Stimulated activated CD8-positive, alpha-beta memory T cell treated with anti-CD3 and anti-CD28 coated beads, Interleukin-12 subunit alpha, Interleukin-12 subunit beta, amount 100 ng/mL, for 4 hours (primary cell): ENCODE data around the gene TOPORS.
A peak's percentile ranks its signal among the peaks of the same experiment; 100 is the strongest.
"Not testable (repeated sequence)": the region's sequence is repeated elsewhere in the genome, so short reads cannot be mapped to it uniquely, and the experiment has no call there.

Source experiments
- DNase-seq: peaks from one replicate; pipeline ENCODE4 v3.0.0-alpha.2; 2020; ENCODE audit warnings: low read depth

The TOPORS gene

DNA sequence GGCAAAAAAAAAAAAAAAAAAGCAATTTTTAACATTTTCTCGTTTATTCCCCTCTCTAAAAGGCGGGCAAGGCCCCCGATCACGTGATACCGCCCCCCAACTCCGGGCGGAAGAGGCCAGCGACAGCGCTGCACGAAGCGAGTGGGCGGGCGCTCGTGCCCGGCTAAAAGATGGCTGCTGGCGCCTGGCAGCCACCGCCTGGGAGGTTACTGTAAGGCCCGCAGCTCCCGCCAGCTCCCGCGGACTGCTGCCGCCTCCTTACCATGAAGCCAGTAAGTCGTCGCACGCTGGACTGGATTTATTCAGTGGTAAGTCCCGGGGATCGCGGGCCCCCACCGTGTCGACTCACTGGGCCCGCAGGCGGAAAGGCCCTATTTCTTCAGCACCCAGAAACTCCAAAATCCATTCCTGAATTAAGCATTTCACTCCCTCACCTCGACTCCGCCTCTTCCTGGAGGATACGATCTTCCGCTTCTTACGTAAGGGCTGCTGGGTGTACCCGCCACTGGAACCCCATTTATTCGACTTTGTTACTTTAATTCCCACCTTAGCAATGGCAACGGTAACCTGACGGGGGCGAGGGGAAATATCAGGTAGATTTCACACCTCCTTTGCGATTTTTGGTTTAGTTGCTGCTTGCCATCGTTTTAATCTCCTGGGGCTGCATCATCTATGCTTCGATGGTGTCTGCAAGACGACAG lies at the start of gene TOPORS, which contains the start of gene SMIM27:
TSS of gene TOPORS (minus strand) at position 415 of the 701 bp plus-strand sequence. CDS start at position 265, 150 bp downstream.
TSS of gene SMIM27 (plus strand) at position 156 of the 701 bp plus-strand sequence. CDS start at position 264, 108 bp downstream.
- peak; percentile 83 for DNase-seq

DNA sequence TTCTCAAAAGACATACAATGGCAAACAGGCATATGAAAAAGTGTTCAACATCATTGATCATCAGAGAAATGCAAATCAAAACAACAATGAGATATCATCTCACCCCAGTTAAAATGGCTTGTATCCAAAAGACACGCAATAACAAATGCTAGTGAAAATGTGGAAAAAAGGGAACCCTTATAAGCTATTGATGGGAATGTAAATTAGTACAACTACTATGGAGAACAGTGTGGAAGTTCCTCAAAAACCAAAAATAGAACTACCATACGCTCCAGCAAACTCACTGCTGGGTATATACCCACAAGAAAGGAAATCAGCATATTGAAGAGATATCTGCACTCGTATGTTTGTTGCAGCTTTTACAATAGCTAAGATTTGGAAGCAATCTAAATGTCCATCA lies 46.6 kb upstream of the TOPORS start:
- not testable (repeated sequence) for DNase-seq

DNA sequence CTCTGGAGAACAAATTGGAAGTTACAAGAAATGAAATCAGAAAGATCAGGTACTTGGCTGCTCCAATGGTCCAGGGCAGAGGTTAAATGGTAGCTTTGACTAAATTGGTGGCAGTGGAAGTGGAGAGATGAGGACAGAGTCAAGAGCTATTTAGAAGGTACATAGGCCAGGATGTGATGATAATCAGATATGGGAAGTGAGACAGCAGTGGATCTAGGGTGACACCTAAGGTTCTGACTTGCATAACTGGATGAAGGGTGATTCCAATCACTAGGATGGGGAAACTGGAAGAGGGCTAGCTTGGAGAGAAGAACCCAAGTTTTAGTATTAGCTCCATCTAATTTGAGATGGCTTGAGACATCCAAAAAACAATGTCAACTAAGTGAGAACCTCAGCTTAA lies 44.5 kb upstream of the TOPORS start:
- no peak for DNase-seq

DNA sequence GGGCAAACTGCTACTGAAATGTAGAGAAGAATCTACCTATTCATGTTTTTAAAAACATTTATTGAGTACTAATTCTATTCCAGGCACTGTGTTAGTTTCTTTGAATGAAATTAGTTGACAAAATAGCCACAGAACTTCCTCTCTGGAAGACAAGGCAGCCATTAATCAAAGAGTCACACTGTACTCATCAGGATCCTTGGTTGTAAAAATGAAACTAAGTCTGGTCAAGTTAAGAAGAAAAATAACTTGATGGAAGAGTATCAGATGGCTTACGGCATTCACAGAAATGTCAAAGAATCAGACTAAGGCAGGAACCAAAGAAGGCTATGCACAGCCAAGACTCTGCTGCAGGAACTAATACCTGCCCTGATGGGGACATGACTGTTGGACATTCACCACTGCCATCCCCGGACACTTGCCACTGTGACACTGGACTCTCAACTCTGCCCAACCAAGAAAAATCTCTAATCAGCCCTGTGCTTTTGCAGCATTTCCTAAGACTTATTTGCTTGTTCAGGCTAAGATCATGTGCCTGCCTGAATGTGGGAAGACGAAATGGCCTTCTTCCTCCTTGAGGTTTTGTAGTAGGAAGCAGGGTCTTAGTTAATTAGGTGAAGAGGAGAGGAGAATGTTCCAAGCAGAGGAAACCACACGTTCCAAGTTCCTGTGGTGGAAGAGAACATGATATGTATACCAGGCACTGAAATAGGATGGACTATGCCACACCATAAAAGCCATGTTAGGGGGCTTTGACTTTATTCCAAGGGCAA lies 43.9 kb upstream of the TOPORS start:
- DNase-seq, result no peak

DNA sequence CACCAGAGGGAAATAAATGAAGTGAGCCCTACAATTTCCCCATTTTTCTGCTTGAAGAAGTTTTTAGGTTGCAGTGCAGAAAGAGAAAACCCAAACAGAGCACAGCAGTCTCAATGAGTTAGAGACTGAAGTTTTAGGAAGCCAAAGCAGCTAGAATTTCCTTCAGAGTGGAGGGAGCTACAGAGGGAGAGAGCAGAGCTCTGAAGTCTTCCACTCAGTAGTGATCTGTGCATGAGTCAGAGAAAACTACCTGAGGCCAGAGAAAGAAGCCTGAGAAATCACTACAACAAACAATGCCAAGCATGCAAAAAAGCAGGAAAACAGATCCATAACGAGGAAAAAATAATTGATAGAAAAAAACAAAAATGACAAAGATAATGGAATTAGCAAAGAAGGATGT lies 38.5 kb upstream of the TOPORS start:
- no peak for DNase-seq

DNA sequence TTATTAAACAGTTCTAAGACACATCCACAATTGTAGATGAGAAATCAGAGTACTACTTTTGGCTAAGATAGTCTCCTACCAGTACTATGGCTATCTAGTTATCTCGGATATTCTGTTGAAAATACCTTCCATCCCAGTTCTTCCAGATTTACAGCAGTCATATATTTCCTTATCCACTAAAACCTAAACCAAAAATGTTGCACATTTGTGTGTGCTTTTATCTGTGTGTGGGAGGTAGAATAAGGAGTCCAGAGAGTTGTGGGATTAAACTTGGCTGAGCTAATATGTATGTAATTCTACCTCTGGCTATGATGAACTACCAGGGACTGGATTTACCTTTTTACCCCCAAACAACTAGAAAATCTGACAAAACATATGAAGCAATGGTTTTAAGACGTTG lies 38.1 kb upstream of the TOPORS start:
- DNase-seq, result no peak

DNA sequence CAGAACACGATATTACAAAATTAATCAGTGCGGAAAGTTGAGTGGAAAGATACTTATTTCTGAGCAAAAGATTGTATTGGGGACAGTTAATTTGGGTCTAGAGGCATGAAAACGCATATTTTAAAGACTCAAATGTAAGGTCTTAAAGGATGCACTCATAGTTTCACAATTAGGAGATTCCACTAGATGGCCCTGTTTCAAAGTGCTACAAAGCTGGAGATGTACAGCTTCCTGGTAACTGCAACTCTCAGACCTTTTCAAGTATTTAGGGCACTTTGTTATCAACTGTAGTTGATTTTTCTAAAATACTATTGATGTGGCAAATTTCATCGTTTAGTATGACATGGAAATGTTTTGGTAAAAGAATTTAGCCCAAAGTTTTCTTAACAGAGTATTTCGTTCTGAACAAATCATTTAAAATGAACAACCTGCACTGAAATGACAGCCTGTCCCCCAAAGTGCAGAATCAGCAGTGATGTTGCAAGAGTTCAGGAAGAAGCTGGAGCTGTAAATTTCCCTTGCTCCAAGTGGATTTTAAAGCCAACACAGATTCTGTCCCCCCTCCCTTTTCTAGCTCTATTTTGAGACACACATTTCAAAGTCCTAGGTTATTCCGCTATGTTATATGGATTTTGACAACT lies 36.8 kb upstream of the TOPORS start:
- no peak for DNase-seq

DNA sequence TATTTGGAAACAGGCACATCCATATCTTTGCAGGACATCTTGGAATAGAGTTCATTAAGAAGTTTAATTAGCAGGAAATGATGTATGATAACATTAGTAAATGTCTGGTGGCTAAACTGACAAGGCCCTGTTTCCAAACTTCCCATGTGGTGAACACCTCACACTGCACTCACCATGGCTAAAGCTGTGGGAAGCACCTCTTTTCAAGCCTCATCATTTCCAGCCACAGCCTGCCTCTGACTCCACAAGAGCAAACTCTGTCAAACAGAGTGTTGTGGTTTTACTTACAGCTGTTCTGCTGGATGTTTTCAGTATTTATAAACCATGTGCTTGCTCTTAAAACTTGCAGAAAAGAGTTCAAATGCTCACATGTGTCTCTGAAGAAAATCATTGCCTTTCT lies 35.5 kb upstream of the TOPORS start:
- DNase-seq, result no peak

DNA sequence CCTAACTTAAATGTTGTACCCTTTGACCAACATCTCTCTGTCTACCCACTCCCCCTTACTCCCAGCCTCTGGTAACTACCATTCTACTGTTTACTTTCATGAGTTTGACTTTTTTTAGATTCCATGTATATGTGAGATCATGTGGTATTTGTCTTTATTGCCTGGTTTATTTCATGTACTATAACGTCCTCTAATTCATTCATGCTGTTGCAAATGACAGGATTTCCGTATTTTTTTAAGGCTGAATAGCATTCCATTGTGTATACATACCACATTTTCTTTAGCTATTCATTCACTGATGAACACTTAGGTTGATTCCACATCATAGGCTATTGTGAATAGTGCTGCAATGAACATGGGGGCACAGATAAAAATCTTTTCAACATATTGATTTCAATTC lies 32.4 kb upstream of the TOPORS start:
- no peak for DNase-seq

DNA sequence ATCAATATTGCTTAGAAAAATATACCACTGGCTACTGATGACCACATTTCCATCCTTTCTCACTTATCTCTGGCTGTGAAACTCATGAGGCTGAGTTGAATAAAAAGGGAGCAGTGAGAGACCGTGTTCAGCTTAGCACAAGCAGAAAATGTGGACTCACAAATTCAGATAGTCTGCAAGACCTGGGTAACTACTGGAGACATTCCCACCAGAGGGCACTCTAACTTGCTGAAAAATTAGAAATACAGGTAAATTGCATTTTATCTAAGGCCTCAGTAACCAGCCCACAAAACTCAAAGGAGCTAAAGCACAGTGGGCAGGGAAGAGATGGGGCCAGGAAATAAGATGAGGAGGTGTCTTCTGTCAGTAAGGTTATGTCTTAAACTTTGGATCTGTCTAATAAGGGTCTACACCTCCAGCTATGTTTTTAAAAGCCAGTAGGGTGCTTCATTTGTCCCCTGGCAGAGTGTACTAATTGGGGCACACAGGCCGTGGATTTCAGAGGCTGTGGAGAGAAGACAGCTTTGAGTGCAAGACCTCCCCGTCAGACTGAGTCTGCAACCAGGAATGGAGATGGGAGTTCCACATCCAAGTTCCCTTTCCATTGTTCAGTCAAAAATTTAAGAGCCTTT lies 29.2 kb upstream of the TOPORS start:
- DNase-seq, result no peak

DNA sequence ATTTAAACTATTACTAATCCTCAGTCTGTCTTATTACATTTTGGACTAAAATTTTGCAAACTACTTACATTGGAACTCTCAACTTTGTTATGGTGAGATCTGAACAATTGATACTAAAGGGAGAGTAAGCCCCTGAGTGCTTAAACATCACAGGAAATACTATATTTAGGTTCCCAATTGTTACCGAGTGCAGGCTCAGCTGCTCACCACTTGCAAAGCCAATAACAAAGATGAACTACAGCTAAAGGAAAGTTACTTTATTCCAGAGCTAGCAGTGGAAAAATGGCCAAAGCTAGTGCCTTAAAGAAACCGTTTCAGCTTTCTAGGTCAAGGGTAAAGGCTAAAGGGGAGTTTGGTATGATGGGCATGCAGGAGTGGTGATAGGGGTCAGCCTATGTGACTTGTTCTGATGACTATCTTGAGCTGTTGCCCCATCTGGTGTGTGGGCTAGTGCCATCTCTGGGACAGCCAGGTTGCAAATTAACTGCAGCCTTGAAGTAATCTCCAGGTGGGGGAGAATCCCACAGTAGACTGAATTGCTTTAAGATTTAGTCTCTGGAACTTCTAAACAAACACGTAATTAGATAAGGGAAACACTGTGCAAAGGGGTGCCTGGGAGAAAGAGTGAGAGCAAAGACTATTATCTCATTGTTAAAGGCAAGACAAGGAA lies 28.4 kb upstream of the TOPORS start:
- DNase-seq, result no peak

DNA sequence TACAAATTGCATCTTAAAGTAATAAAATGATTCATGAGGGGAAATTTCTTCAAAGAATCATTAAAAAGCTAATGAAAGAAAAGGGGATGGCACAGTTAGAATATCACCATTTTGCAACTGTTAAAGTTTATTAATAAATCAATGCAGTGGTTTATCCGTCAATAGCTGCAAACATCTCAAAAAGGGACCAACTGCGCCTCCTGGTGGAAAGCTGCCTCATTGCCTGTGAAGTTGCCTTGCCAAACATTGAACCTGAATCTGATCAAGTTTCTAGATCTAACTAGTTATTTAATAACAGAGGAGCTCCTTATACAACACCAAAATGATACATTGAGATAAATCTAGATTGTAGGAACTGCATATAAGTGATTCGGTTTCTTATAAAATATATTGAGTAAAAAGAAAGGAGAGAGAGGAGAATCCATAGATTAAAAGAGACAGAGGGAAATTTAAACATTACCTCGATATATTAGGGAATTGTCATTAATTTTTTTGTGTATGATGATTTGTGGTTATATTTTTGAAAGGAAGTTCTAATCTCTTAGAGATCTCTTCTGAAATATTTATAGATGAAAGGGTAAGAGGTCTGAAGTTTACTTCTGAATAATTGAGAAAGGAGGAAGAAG lies 27.4 kb upstream of the TOPORS start:
- DNase-seq, result peak; percentile 45

DNA sequence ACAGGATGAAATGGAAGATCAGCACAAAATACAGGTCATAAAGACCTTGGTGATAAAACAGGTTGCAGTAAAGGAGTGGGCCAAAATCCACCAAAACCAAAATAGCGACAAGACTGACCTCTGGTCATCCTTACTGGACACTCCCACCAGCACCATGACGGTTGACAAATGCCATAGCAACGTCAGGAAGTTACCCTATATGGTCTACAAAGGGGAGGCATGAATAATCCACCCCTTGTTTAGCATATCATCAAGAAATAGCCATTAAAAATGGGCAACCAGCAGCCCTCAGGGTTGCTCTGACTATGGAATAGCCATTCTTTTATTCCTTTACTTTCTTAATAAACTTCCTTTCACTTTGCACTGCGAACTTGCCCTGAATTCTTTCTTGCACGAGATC lies 26.6 kb upstream of the TOPORS start:
- DNase-seq, result no peak

DNA sequence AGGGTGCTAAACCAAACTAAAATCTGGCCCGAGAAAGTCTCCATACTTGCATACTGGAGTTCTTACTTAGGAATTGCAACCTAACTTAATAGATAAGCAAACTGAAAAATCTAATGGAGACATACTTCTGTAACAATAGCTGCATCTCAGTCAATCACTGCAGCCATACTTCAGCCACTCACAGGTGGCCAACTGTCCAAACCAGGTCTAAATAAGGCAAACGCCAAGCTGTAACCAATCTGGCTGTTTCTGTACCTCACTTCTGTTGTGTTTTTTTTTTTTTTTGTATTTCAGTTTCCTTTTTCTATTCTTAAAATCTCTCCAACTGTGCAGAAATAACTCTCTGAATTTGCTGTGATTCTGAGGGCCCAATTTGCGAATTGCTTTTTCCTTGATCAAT lies 24.9 kb upstream of the TOPORS start:
- no peak for DNase-seq

DNA sequence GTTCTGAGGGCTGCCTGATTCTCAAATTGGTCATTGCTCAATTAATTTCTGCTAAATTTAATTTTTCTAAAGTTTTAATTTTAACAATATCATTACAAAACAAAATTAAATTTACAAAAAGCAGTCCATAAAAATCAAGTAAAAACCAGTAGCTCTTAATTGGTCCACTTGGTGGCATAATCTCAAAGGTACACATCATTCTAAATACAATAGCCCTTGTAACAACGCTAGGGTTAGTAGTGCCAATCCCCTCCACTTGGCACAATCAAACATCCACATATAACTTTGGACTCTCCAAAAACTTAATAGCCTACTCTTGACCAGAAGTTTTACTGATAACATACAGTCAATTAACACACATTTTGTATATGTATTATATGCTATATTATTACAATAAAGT lies 22.5 kb upstream of the TOPORS start:
- no peak for DNase-seq

DNA sequence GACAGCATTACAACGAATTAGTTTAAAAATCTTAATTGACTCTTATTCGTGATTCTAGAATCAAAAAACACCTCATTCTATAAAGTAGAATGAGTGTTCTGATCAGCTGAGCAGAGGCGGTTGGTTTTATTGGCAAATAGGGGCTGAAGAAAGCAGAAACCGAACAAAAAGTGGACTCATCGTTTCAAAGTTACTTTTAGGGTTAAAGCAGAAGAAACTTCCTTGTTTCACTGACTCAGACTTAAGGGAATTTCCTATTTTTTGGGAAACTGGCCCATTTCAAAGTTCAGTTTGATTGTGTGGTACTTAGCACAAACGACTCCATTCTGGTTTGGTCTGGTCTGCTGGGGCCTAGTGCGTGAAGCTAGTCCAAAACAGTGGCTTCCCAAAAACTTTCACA lies 21.4 kb upstream of the TOPORS start:
- no peak for DNase-seq

DNA sequence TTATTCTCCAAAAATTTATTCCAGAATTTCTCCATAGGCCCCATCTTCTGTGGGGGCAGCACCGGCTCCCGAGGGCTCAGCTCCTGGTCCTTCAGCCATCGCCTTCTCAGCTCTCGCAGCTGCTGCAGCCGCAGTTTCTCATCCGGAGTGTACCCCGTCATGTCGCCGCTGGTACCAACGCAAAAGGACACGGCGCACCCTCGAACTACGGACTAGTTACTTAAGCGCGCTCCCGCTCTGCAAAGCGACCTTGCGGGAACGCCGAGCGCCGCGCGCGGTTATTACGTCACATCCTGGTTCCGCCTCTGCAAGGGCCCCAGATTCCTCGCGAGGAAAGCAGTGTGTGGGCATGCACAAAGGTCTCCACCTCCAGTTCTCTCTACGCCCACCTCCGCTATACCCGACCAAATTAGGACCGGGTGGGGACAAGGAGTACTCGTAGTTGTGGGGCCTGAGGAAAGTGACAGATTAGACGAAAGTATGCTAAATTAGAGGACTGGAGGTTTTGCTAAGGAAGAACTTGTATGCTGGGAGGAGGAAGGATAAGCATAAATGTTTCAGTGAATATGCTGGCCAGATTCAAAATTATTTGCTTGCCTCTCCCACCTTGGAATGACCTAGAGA lies 20.6 kb upstream of the TOPORS start, which contains the start of gene NDUFB6:
TSS of gene NDUFB6 (minus strand) at position 260 of the 624 bp plus-strand sequence. CDS start at position 161, 99 bp downstream.
- peak; percentile 93 for DNase-seq

DNA sequence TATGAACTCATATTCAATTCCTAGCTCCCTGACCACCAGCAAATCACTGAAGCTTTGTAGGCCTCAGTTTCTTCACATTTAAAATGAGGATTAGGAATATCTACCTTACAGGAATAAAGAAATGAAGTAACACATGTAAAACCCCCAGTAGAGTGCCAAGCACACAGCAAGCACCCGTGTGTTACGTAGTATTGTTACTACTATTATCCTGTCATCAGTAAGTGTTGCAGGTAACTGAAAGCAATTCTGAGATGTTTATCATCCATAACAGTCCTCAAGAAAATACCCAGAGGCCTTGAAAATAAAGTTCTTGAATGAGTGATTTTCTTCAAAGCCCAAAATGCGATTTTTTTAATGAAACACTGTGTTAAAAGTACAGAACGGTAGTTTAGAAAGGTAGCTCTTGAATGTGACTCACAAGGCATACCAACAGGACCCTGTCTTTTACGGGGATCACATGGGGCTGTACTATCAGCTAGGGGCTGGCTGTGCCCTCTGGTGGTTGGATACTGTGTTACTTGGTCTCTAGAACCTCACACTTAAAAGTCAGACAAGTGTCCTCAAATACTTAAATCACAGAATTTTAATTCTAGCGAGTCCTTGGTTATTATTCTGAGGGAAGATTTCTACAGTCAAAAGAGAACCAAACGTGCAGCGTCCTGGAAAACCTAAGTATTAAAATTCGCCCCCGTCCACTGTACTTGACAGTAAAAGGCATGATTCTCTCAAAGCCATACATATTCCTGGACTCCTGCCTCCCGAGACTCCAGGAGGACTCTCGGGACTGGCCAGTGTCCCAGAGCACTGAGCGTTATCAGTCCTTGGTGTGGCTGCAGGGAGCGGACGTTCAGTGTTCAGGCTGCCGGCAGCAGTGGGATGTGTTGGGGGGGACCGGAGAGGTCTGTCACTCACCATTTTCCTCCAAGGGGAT lies 19.8 kb upstream of the TOPORS start:
- DNase-seq, result peak; percentile 46

DNA sequence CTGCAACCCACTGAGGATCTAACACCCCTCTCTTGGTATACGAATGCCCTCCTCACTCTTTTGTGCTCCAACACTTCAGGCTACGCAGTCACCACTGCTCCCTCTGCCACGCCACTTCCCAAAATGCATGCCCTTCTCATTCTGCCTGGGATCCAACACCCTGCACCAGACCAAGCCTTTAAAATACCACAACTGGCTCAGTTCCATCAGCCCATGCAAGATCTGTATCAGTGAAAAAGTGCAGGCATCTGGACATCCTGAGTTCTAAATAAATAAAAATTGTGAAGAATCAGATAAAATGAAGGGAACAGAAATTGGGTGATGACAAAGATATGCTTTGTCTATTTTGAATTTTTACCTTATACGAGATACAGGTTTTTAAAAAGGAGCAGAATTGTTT lies 17.9 kb upstream of the TOPORS start:
- DNase-seq, result no peak

DNA sequence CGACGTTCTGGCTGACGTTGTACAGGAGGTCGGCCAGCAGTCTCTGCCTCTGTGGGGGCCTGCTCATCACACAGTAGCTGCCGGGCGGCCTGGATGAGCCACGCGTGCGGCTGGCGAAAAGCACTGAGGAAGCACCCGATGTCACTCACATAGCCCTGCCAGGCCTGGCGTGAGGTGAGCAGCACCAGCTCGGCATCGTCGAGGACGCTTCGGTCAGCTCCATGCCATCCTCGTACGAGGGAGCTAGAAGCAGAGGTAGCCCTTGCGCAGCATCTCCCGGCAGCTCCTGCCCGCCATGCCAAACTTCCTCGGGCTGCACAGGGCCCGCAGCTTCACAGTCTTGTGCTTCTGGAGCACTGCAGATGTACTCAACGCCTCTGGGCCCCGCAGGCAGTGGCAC lies 14.4 kb upstream of the TOPORS start:
- no peak for DNase-seq
